GM12878 (cell line): ENCODE measurements around the gene RUFY3. TPM values are rescaled to one million over a fixed set of nuclear protein-coding genes. Genes with fewer than 3 reads are reported as not detected.

Source experiments
- ATF7 ChIP-seq: fragments of 450-650 bp; IDR thresholded peaks from 2 replicates; pipeline ENCODE4 v1.6.1; 2016; ENCODE audit warnings: low read depth, mild to moderate bottlenecking
- E2F4 ChIP-seq: IDR thresholded peaks from 2 replicates; pipeline ENCODE4 v1.6.1; 2012; ENCODE audit warnings: low read depth, low read length, improper control_type of control experiment
- E4F1 ChIP-seq: fragments of 450-650 bp; IDR thresholded peaks from 2 replicates; pipeline ENCODE4 v1.6.1; 2018; ENCODE audit warnings: borderline replicate concordance, mild to moderate bottlenecking; ENCODE audit not compliant: partially characterized antibody
- FOXK2 ChIP-seq: fragments of 450-650 bp; IDR thresholded peaks from 2 replicates; pipeline ENCODE4 v1.6.1; 2017; ENCODE audit warnings: mild to moderate bottlenecking, moderate library complexity
- GATAD2B ChIP-seq: fragments of 450-650 bp; conservative IDR thresholded peaks from 2 replicates; pipeline ENCODE4 v1.6.1; 2017; ENCODE audit warnings: low read depth, mild to moderate bottlenecking, moderate library complexity
- HDGF ChIP-seq: fragments of 450-650 bp; IDR thresholded peaks from 2 replicates; pipeline ENCODE4 v1.6.1; 2016; ENCODE audit warnings: antibody characterized with exemption
- NFXL1 ChIP-seq: fragments of 450-650 bp; IDR thresholded peaks from 2 replicates; pipeline ENCODE4 v1.6.1; 2017; ENCODE audit warnings: antibody characterized with exemption, mild to moderate bottlenecking, borderline replicate concordance
- NR2F1 ChIP-seq: fragments of 450-650 bp; conservative IDR thresholded peaks from 2 replicates; pipeline ENCODE4 v1.6.1; 2017; ENCODE audit warnings: mild to moderate bottlenecking
- PAX5 ChIP-seq: IDR thresholded peaks from 2 replicates; pipeline ENCODE4 v1.6.1; 2011; ENCODE audit warnings: low read depth, low read length, borderline replicate concordance
- PAX8 ChIP-seq: fragments of 450-650 bp; IDR thresholded peaks from 2 replicates; pipeline ENCODE4 v1.6.1; 2017; ENCODE audit warnings: mild to moderate bottlenecking, moderate library complexity
- POLR2A ChIP-seq: IDR thresholded peaks from 2 replicates; pipeline ENCODE4 v1.6.1; 2011; ENCODE audit warnings: low read depth, mild to moderate bottlenecking, low read length
- POLR2AphosphoS2 ChIP-seq: IDR thresholded peaks from 2 replicates; pipeline ENCODE4 v1.6.1; 2011; ENCODE audit warnings: low read depth, mild to moderate bottlenecking, low read length, improper control_type of control experiment, moderate library complexity
- RAD21 ChIP-seq: IDR thresholded peaks from 2 replicates; pipeline ENCODE4 v1.6.1; 2011; ENCODE audit warnings: mild to moderate bottlenecking, low read depth, low read length, moderate library complexity; ENCODE audit not compliant: insufficient read depth
- RFX5 ChIP-seq: IDR thresholded peaks from 2 replicates; pipeline ENCODE4 v1.6.1; 2011; ENCODE audit warnings: low read depth, low read length, improper control_type of control experiment
- SMARCA5 ChIP-seq: fragments of 450-650 bp; IDR thresholded peaks from 2 replicates; pipeline ENCODE4 v1.6.1; 2017; ENCODE audit warnings: mild to moderate bottlenecking
- SUPT20H ChIP-seq: IDR thresholded peaks from 2 replicates; pipeline ENCODE4 v1.6.1; 2011; ENCODE audit warnings: low read depth, mild to moderate bottlenecking, low read length, moderate library complexity, borderline replicate concordance; ENCODE audit not compliant: control insufficient read depth
- YBX1 ChIP-seq: fragments of 450-650 bp; IDR thresholded peaks from 2 replicates; pipeline ENCODE4 v1.6.1; 2016; ENCODE audit warnings: antibody characterized with exemption
- ZSCAN29 ChIP-seq: fragments of 450-650 bp; IDR thresholded peaks from 2 replicates; pipeline ENCODE4 v1.6.1; 2017; ENCODE audit warnings: mild to moderate bottlenecking, moderate library complexity
- polyA plus RNA-seq, 11 experiments: library from polyadenylated mRNA; depleted of rRNA in 4 of 11; unstranded in 6 of 11; stranded (reverse) in 5 of 11; fragments of >200 nt; fragmentation: Nextera tagmentation in 4 of 11; fragmentation: Illumina TruSeq in 1 of 11; extraction: Ambion mirVana in 4 of 11; extraction: Trizol in 1 of 11; gene quantifications; 1 replicate in 1 of 11; 2 replicates in 10 of 11; pipeline versions ENCODE4 v1.2.1 to v1.2.3, GENCODE V29; 2011 to 2016; ENCODE audit warnings: inconsistent platforms in 2 of 11, missing spikeins in 2 of 11, low read depth in 1 of 11
- total RNA-seq, 4 experiments: library from RNA; depleted of rRNA in 3 of 4; stranded (reverse); fragments of >200 nt in 3 of 4; fragmentation: Illumina TruSeq in 1 of 4; extraction: Trizol in 1 of 4; gene quantifications; 2 replicates each; pipeline versions ENCODE4 v1.2.1 to v1.2.3, GENCODE V29; 2013 to 2021
- TF ChIP-seq, protein P1 (sequence below): IDR thresholded peaks from 2 replicates; pipeline ENCODE4 v1.6.1; 2011; ENCODE audit warnings: mild to moderate bottlenecking, low read depth, low read length, moderate library complexity; ENCODE audit not compliant: insufficient replicate concordance
- TF ChIP-seq, protein P2 (sequence below): fragments of 450-650 bp; IDR thresholded peaks from 2 replicates; pipeline ENCODE4 v1.6.1; 2017; ENCODE audit warnings: antibody characterized with exemption, mild to moderate bottlenecking, moderate library complexity
- TF ChIP-seq, protein P3 (sequence below), 3 experiments: IDR thresholded peaks in 2 of 3; conservative IDR thresholded peaks in 1 of 3; 2 replicates each; pipeline ENCODE4 v1.5.1; 2011; ENCODE audit warnings: low read depth in 3 of 3, low read length in 3 of 3, mild to moderate bottlenecking in 3 of 3, control low read depth in 2 of 3, moderate library complexity in 2 of 3, inconsistent platforms in 1 of 3, mixed read lengths in 1 of 3; ENCODE audit not compliant: control insufficient read depth in 2 of 3, insufficient read depth in 1 of 3; ENCODE audit errors: extremely low read depth in 1 of 3

RUFY3 gene
- total and polyA plus RNA-seq, 10 of the 15 experiments (the other 5 are each of a cell fraction or from before 2014, with no cell fraction given), result 5.1 to 28.3 (median 13.1) TPM

DNA sequence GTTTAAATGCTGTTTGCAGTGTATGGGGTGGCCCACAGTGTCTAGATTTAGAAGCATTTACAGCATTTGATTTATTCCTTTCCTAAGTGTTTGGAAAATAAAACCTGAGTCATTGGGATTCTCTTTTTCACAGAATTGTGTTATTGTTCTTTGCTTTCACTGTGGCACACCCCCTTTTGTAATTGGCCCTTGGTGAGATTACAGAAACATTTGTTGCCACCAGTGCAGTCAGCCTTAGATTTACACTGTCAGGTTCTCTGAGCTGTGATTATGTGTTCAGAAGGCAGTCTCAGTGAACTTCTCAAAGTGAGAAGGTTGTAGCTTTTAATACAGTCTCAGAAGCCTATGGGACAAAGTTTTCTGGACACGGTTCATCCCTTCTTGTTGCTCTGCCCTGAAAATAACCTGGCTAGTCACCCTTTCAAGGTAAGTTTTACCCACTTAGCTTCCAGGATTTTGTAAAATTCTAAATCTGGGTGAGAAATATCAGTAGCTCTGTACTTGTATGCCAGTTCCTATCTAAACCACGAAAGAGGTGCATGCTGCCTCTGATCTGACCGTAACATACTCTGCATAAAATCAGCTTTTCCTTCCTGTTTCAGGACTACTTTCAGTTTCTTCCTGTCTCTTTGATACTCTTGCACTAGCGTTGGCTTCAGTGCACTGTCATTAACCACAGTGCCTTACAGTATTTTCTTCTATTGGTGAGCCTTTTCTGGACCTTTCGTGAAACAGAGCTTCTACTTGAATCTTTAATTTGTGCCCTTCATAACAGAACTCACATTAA lies 12.6 kb downstream of the RUFY3 start (continued):
- TF ChIP-seq, protein P1, sequence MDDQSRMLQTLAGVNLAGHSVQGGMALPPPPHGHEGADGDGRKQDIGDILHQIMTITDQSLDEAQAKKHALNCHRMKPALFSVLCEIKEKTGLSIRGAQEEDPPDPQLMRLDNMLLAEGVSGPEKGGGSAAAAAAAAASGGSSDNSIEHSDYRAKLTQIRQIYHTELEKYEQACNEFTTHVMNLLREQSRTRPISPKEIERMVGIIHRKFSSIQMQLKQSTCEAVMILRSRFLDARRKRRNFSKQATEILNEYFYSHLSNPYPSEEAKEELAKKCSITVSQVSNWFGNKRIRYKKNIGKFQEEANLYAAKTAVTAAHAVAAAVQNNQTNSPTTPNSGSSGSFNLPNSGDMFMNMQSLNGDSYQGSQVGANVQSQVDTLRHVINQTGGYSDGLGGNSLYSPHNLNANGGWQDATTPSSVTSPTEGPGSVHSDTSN, result no peak
- TF ChIP-seq E2F4 (no peak), POLR2AphosphoS2 (no peak), HDGF (no peak), RAD21 (no peak), FOXK2 (no peak), POLR2A (no peak; the same call in 1 of the 2 replicates), YBX1 (no peak), RFX5 (no peak), PAX5 (peak; percentile 38; the same call in 1 of the 2 replicates), SUPT20H (no peak), SMARCA5 (no peak; the same call in 1 of the 2 replicates), GATAD2B (no peak), ATF7 (peak; percentile 59; the same call in 1 of the 2 replicates), NR2F1 (no peak), PAX8 (no peak), ZSCAN29 (no peak), NFXL1 (no peak), E4F1 (no peak)
- TF ChIP-seq, protein P2, sequence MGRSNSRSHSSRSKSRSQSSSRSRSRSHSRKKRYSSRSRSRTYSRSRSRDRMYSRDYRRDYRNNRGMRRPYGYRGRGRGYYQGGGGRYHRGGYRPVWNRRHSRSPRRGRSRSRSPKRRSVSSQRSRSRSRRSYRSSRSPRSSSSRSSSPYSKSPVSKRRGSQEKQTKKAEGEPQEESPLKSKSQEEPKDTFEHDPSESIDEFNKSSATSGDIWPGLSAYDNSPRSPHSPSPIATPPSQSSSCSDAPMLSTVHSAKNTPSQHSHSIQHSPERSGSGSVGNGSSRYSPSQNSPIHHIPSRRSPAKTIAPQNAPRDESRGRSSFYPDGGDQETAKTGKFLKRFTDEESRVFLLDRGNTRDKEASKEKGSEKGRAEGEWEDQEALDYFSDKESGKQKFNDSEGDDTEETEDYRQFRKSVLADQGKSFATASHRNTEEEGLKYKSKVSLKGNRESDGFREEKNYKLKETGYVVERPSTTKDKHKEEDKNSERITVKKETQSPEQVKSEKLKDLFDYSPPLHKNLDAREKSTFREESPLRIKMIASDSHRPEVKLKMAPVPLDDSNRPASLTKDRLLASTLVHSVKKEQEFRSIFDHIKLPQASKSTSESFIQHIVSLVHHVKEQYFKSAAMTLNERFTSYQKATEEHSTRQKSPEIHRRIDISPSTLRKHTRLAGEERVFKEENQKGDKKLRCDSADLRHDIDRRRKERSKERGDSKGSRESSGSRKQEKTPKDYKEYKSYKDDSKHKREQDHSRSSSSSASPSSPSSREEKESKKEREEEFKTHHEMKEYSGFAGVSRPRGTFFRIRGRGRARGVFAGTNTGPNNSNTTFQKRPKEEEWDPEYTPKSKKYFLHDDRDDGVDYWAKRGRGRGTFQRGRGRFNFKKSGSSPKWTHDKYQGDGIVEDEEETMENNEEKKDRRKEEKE, result no peak
- TF ChIP-seq, protein P3, sequence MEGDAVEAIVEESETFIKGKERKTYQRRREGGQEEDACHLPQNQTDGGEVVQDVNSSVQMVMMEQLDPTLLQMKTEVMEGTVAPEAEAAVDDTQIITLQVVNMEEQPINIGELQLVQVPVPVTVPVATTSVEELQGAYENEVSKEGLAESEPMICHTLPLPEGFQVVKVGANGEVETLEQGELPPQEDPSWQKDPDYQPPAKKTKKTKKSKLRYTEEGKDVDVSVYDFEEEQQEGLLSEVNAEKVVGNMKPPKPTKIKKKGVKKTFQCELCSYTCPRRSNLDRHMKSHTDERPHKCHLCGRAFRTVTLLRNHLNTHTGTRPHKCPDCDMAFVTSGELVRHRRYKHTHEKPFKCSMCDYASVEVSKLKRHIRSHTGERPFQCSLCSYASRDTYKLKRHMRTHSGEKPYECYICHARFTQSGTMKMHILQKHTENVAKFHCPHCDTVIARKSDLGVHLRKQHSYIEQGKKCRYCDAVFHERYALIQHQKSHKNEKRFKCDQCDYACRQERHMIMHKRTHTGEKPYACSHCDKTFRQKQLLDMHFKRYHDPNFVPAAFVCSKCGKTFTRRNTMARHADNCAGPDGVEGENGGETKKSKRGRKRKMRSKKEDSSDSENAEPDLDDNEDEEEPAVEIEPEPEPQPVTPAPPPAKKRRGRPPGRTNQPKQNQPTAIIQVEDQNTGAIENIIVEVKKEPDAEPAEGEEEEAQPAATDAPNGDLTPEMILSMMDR (IDR thresholded peaks at IDR 0.05 in 2 of 3, conservative IDR thresholded peaks at IDR 0.05 in 1 of 3; ENCODE audit: control insufficient read depth in 2 of 3, extremely low read depth in 1 of 3, insufficient read depth in 1 of 3, low read depth in 3 of 3, low read length in 3 of 3), result no peak
